HT1080 (cell line): ENCODE results near the gene SLC7A5. TPM values are rescaled to one million over a fixed set of nuclear protein-coding genes. Genes with fewer than 3 reads are reported as not detected.

Source experiments
- DNase-seq: peaks from one replicate; pipeline ENCODE4 v3.0.0-alpha.2; 2015; ENCODE audit warnings: low read depth
- total RNA-seq: library from RNA; depleted of rRNA; stranded (reverse); fragments of >200 nt; shearing (Covaris generic); gene quantifications from 2 replicates; pipeline ENCODE4 v1.2.3, GENCODE V29; 2014

The SLC7A5 gene
- total RNA-seq, 1 experiment from 2014 or later = 136 TPM

DNA sequence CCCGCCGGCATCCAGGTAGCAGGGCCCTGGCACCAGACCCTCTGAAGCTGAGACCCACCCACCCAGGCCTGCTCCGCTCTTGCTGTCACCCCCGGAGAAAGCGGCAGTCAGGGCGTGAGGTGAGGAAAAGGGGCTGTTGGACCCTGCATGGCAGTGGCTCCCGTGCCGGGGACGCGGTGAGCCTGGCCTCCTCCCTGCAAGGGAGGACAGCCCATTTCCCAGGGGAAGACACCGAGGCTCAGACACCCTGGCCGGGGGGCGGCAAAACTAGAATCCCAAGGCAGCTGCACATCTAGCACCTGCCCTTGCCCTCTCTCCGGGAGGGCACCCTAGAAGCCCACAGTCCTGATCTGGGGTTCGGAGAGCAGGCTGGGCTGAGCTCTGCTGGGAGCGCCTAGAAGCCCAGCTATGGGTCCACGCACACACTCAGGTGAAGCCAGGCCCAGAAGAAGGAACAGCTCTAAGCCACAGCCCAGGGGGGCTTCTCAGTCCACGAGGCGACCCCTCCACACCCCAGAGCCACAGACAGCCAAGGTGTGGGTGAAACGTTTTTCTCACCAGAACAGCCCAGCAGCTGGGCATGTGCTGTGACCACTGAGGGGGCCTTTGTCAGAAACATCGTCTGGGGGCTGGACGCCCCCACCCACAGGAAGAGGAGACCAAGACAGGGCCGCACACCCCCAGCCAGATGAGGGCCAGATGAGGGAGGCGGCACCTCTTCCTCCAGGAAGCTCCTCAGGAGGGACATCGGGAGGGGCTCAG lies 22.4 kb downstream of the SLC7A5 start:
- DNase-seq = no peak

DNA sequence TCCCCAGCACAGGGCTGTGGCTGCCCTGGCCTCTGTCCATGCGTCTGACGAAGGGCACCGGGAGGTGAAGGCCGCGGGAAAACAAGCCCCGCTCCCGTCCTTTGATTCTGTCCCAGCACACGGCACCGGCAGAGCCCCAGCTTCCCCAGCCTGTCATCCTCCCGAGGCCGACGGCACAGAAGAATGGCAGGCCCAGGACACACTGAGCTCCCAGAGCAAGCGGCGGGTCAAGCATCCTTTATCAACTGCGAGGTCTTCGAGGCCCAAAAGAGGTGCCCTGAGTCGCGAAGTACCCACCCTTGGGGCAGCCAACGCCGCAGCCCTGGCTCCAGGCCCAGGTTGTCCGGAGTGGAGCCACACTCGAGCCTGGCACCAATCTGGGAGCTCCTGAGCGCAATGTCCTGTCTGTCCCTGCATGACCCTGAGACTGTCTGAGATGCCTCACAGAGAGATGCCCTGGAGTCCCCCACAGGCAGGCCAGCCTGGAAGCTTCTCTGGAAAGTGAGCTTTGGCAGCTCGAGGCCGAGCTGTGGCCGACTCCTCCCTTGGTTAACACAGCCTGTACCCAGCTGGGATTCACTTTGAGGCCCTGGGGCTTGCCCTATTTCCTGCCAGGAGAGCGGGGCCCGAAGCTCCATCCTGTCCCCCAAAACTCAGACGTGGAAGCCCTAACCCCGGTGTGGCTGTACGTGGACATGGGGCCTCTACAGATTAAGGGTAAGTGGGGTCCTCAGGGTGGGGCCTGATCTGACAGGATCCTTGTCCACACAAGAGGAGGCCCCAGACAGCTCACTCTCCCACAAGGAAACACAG lies 23.3 kb downstream of the SLC7A5 start:
- no peak for DNase-seq

DNA sequence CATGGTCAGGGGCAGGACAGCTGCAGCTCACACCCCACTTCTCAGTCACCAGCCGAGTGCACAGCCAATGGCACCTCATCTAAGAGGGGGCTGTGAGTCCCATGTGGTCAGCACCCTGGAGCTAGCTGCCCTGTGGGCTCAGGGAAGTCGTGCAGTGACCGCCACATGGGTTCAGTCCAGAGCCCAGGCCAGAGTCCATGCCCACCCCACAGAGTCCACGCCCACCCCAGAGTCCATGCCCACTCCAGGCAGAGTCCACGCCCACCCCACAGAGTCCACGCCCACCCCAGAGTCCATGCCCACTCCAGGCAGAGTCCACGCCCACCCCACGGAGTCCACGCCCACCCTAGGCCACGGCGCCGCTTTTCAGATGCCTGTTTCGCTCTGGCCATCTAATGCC lies 24.1 kb downstream of the SLC7A5 start:
- DNase-seq = no peak

DNA sequence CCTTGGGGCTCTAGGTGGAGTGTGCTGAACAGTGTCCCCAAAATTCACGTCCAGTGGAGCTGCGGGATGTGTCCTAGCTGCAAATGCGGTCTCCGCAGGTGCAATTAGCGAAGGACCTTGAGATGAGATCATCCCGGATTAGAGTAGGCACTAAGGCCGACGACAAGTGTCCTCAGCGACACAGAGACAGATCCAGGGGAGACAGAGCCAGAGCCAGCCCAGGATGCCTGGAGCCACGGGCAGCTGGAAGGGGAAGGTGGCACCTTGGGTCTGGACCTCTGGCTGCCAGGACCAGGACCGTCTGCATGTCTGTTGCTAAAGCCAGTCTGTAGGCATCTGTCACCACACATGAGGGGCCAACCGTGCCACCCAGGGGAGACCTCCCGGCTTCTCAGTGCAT lies 24.5 kb downstream of the SLC7A5 start:
- no peak for DNase-seq

DNA sequence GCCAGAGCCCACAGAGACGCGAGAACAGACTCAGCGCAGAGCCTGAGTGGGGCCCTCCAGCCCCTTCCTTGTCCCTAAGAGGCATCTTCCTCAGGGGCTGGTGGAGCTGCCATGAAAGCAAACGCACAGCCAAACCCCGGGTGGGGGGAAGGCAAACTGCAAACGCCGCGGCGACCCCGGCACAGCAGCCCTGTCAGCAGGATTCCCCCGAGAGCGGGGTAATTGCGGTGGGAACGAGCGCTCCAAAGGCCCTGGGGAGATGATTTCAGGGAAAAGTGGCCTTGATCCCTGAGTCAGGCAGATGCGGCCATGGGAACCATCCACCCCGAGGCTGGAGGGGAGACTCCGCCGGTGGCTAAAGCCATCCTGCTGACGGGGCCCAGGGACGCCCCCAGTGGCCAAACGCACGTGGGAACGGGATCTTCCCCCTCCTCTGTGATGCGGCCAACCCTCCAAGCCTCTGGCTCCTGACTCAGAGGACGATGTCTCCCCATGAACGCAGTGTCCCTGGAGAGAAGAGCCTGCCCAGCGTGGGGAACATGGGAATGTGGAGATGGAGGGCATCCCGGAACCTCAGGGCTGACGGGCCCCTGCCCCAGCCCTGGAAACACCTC lies 25.1 kb downstream of the SLC7A5 start:
- DNase-seq = no peak

DNA sequence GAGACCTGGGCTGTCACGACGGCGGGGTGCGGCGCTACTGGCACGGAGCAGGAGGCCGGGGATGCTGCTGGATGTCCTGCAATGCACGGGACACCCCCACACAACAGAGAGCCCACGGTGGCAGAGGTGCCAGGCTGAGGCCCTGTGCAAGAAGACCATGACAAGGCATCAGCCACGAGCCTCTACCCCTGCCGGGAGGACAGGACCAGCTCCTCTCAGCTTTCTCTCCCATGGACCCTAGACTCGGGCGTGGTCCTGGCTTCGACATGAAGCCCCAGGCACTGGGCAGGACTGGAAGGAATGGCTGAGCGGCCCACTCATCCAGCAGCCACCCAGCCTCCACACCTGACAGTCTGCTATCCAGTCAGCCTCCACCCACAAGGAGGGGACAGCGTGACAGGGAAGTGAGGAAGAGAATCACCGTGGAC lies 25.6 kb downstream of the SLC7A5 start:
- no peak for DNase-seq

DNA sequence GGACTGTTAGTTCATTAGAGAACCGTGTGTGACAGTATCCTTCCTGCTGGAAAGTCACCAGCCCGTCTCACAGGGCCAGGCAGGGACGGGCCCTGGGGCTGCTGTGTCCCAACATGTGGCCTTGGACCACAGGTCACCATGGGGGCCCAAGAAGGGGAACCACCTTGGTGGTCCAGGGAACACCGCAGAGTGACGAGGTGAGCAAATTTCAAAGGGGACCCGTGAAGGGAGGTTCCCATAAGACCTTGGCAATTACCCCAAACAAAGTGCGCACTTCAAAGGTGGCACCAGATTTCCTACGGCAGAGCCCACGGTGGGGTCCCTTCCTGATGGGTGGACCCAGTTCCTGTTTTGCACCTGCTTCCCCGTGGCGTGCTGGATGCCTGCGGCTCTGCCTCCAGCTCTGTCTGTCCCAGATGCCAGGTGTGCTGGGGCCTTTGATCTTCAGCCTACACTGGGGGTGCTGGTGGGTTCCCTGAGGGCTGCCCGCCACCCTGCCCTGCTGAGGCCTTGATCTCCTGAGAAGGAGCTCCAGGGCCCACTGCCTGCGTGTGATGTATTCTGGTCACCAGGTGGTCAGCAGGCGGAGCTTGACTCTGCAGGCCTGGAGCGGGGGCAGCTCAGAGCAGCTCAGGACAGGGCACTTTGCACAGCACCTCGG lies 27.0 kb downstream of the SLC7A5 start:
- DNase-seq = no peak

DNA sequence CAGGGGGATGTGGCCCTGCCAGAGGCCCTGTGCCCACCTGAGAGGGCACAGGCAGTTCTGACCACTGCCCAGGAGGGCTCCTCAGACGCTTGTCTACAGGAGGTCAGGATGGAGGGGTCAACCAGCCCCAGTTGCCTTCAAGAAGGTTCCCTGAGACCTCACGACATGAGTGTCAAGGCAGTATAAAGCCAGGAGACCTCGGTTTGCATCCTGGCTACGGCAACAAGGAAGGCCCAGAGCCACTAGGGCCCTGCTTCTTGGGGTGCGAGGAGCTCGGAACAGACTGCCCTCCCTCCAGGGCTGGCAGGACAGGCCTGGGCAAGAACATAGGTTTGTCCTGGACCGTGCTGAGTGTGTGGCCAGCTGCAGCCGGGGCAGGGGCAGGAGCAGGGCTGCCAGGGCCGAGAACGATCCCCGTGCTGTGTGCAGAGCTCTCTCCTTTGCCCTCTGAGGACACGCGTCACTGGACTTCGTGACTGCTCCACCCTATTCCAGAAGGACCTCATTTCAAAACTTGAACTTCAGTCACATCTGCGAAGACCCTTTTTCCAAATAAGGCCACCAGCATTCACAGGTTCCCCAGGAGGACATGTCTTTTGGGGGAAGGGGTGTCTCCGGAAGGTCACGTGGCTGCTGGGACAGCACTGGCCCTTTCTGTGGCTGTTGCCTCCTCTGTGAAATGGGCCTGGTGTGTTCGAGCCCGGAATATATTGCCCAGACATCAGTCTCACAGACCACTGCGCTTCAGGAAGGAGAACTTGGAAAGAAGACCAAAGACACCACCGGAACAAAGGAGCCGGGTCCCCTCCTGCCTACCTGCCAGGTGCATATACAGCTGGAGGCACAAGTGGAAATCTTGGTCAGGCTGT lies 27.7 kb downstream of the SLC7A5 start:
- no peak for DNase-seq

DNA sequence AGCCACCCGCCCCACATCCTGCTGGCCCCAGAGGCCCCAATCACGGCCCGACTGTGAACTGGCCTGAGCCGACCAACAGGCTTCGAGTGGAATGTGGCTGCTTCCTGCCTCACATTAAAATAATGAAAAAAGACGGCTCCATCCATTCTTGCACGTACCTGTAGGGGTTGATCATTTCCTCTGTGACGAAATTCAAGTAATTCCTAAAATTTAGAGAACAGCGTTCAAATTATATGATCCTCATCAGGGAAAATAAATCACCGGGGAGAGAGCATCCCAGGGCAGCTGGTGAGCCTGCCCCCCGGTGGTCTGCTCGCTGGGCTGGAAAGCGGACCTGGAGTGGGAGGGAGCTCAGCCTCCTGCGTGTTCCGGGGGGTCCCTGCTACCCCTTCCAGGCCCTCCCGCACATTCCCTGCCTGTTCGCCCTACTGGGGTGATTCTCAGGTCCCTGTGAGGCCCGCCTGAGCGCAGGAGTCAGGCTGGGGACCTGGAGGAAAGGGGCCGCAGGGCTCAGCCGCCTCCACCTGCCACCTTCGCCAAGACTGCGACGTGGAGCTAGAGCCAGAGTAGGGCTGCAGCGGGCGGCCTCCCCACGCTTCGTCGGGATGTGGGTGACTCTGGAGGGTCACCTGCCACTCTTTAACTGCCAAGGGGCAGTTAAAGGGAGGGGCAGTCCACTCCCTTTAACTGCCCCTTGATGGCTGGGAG lies 28.9 kb downstream of the SLC7A5 start:
- DNase-seq = no peak

DNA sequence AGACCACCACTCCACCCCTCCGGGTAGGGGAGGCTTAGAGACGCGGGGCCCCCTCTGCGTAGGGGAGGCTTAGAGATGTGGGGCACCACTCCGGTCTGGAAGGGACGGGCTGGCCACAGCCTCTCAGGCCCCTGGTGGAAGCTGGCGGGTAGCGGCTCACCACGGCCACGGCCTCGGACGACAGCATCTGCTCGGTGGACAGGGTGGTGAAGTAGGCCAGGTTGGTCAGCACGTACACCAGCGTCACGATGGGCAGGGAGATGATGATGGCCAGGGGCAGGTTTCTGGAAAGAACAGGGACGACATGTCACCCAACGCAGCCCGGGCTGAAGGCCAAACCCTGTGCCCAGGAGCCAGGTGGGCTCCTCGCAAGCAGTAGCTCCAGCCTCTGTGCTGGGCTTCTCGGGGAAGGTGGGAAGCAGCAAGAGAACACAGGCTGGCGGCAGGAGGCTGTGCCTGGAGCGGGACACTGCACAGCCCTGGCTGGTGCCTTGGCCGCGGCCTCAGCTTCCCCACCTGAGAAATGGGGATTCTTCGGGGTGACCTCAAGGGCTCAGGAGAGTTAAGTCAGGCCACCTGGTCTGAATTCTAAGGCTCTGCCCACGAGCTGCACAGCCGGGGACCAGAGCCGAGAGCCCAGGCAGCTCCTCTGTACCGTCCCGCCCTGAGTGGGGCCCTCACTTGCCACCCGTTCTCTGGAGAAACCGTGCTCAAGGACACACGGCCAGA lies 29.6 kb downstream of the SLC7A5 start:
- DNase-seq = no peak

DNA sequence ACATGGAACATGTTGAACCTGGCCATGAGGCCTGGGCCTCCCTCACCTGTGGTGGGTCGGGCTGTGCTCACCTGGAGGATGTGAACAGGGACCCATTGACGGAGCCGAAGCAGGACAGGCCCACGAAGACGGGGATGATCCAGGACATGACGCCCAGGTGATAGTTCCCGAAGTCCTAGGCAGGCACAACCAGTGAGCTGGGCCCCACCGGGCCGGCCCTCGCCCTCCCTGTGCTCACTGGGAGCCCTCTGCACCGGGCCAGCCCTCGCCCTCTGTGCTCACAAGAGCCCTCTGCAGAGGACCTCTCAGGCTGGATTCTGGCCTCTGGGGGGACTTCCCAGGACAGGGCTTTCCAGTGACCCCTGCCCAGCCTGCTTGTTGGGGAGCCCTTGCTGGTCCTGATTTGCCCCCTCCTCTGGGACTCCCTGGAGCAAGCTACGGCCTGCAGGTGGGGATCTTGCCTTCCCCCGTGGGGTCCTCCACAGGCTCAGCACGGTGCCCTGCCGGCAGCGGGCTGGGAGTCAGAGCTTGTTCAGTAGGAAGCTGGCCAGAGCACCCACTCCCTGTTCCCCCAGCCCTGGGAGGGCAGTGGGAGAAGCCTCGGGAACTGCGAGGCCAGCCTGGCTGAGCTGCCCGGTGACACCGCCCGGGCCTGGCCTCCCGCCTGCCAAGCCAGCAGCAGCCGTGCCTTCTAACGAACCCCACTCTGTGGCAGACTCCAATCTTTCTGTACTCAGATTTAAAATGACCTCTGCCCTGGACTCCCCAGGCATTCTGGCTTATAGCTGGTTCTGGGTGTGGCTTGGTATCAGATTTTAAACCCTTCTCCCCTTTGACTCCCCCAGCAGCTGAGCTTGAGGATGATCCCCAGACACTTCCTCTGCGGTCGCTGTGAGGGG lies 30.4 kb downstream of the SLC7A5 start:
- DNase-seq = no peak

DNA sequence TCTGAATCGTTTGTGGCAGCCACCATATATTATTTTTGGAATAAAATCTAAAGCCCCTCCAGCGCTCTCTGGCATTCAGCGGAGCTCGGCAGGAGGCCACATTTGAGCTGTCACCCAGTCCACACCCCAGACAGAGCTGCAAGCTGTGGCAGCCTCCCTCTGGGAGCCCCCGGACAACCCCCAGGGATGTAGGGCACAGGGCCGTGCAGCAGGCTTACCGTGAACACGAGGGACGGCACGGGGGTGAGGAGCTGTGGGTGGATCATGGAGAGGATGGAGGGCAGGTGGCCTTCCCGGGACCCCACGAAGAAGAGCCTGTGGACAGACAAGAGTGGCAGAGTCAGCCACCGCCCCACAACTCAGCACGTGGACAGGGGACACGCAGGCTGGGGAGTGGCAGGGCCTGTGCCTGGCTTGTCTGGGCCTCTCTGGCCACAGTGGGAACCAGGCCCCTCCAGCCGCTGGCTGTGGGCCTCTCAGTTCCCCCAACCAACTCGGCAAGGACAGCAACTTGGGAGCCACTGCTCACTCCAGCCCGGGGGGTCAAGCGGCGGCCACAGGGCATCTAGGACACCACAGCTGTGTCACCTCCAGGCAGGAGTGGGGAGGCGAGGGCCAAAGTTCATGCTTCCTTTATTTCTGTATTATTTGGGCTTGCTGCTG lies 31.5 kb downstream of the SLC7A5 start:
- no peak for DNase-seq

DNA sequence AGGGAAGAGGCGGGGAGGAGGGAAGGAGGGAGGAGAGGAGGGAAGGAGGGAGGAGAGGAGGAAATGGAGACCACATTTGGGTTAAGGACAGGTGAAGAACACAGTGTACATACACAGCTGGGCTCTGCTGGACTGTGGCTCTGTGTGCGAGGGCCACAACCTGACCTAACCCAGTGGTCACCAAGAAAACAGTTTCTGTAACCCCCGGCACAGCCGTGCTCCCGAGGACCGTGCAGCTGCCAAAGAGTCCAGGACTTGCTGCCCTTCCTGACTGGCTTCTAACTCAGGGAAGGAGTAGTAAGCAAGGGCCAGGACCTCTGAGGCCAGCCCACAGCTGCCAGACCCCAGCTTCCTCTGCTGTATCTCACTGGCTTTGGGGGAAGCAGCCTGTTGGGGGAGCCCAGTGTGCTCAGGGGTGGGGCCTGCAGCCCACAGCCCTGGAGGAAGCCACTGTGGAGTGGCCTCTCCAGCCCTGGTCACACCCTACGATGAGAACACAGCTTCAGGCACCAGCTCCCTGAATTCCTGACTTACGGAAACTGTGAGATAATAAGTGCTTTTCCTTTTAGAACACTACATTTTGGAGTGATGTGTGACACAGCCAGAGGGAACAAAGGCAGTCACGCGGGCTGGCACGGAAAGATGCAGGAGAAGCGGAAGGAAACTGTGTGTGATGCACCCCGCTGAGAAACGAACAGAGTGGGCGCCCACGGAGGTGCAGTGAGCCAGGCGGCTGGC lies 32.3 kb downstream of the SLC7A5 start:
- no peak for DNase-seq

DNA sequence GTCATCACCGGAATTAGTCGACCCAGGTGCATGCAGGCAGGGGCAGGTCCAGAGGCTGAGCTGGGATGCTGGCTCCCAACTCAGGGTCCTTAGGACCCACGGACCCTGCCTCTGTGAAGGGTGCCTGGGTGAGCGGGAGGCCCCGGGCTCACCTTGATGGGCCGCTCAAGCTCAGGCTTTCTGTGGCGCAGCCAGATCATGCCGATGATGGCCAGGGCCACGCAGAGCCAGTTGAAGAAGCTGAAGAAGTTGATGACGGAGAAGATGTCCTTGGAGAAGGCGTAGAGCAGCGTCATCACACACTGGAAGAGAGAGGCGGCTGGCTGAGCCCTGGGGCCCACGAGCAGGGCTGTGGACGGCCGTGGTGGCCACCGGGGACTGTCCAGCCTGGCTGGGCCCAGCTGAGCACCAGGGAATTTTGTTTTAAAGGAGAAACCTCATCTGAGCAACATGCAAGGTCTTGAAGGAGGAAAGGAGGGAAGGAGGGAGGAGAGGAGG lies 32.9 kb downstream of the SLC7A5 start:
- no peak for DNase-seq

DNA sequence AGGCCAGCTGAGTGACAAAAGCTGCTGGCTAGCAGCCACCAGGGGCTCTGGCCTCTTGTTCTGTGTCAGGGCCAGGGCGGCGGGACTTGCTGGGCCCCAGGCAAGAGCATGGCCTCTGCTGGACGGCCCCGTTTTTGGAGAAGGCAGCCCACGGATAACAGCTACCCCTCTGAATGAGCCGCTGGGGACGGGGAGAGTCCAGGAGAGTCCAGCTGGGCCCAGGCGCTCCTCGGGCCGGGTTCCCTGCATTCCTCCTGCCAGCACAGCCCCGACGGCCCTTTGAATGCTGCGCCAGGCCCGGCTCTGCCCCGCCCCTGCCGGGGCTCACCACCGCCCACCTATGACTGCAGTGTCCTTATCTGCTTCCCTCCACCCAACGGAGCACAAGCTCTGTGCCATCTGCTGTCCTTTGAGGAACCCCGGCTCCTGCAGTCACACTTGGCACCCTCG lies 33.4 kb downstream of the SLC7A5 start:
- no peak for DNase-seq

DNA sequence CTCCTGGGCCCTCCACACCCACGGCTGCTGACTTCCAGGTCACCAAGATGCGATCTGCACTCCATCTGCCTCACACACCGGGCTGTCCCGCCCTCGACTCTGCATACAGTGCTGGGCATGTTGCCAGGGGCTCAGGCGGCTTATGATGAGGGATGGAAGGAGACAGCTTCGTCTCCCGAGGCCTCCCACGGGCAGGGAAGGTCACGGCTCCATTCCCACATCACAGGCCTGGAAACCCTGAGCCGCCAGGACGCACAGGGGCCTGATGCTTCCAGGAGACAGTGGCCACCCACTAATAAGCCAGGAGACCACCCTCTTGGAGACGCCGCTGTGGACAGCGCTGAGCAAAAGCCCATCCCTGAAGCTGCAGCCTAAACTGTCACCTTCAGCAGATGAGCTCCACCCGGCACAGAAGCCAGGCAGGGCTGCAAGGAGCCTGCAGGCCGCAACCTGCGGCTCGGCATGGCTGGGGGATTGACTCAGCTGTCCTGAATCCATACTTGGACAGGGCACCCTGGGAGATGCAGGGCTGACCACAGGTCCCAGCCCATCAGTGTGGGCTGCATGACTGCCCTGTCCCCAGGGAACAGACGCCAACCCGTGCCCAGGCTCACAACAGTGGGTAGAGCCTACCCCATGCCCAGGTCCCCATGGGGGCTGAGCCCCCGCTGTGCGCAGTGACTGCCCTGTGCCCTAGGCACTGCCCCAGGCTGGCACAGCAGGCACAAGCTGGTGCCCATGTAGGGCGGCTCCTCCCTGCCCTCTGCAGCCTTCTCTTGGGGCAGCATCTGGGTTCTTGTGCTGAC lies 34.4 kb downstream of the SLC7A5 start:
- no peak for DNase-seq
